Liver (tissue), 9 donors: ENCODE data around the gene ARHGEF26. TPM values are rescaled to one million over a fixed set of nuclear protein-coding genes. Genes with fewer than 3 reads are reported as not detected.

Experiments used
- DNase-seq: peaks from one replicate; pipeline ENCODE4 v3.0.0-alpha.2; 2017; ENCODE audit warnings: low spot score
- H3K27ac ChIP-seq, 2 donors: one replicate each; pipeline ENCODE4 v1.7.0; 2013; ENCODE audit warnings: inconsistent platforms in 2 of 2, low read length in 2 of 2, control low read depth in 1 of 2, low read depth in 1 of 2, mild to moderate bottlenecking in 1 of 2
- H3K27me3 ChIP-seq, 4 donors: one replicate each; pipeline versions ENCODE4 v1.6.1 to v1.7.0; 2013; ENCODE audit warnings: low read length in 3 of 4, inconsistent platforms in 1 of 4, mild to moderate bottlenecking in 1 of 4, moderate library complexity in 1 of 4; ENCODE audit not compliant: control insufficient read depth in 4 of 4, insufficient read depth in 4 of 4
- H3K36me3 ChIP-seq, 4 donors: one replicate each; pipeline versions ENCODE4 v1.6.1 to v1.7.0; 2013; ENCODE audit warnings: low read length in 3 of 4, mild to moderate bottlenecking in 3 of 4, low read depth in 1 of 4, moderate library complexity in 1 of 4; ENCODE audit not compliant: control insufficient read depth in 4 of 4, insufficient read depth in 3 of 4
- H3K4me1 ChIP-seq, 4 donors: one replicate each; pipeline versions ENCODE4 v1.6.1 to v1.7.0; 2013; ENCODE audit warnings: low read length in 3 of 4, mild to moderate bottlenecking in 3 of 4, moderate library complexity in 1 of 4; ENCODE audit not compliant: control insufficient read depth in 4 of 4, insufficient read depth in 4 of 4
- H3K4me3 ChIP-seq, 3 donors: one replicate each; pipeline versions ENCODE4 v1.6.1 to v1.7.0; 2013; ENCODE audit warnings: low read length in 3 of 3, control low read depth in 1 of 3, low read depth in 1 of 3, mild to moderate bottlenecking in 1 of 3
- H3K9ac ChIP-seq, 2 donors: one replicate each; pipeline ENCODE4 v1.7.0; 2013; ENCODE audit warnings: low read length in 2 of 2, mild to moderate bottlenecking in 2 of 2, moderate library complexity in 2 of 2, control low read depth in 1 of 2, low read depth in 1 of 2
- H3K9me3 ChIP-seq, 4 donors: one replicate each; pipeline versions ENCODE4 v1.6.1 to v1.7.0; 2013; ENCODE audit warnings: low read length in 3 of 4; ENCODE audit not compliant: control insufficient read depth in 4 of 4
- ATF3 ChIP-seq: IDR thresholded peaks from 2 replicates; pipeline ENCODE4 v1.6.1; 2016; ENCODE audit warnings: antibody characterized with exemption
- CTCF ChIP-seq: fragments of 150-350 bp; IDR thresholded peaks from 2 replicates; pipeline ENCODE4 v1.5.1; 2017; ENCODE audit warnings: improper control_type of control experiment, low read depth, low read length; ENCODE audit not compliant: missing input control
- EGR1 ChIP-seq, 2 donors: IDR thresholded peaks; 2 replicates each; pipeline ENCODE4 v1.6.1; 2016 to 2018; ENCODE audit warnings: antibody characterized with exemption in 2 of 2, low read depth in 2 of 2
- FOXA1 ChIP-seq: IDR thresholded peaks from 2 replicates; pipeline ENCODE4 v1.6.1; 2016; ENCODE audit warnings: antibody characterized with exemption
- FOXA2 ChIP-seq: IDR thresholded peaks from 2 replicates; pipeline ENCODE4 v1.6.1; 2016; ENCODE audit warnings: antibody characterized with exemption
- GABPA ChIP-seq, 2 donors: IDR thresholded peaks in 1 of 2; conservative IDR thresholded peaks in 1 of 2; 2 replicates each; pipeline ENCODE4 v1.6.1; 2016; ENCODE audit warnings: antibody characterized with exemption in 2 of 2, mild to moderate bottlenecking in 1 of 2, moderate library complexity in 1 of 2
- HNF4A ChIP-seq, 2 donors: conservative IDR thresholded peaks; 2 replicates each; pipeline ENCODE4 v1.6.1; 2016; ENCODE audit warnings: antibody characterized with exemption in 2 of 2, mild to moderate bottlenecking in 2 of 2
- HNF4G ChIP-seq: IDR thresholded peaks from 2 replicates; pipeline ENCODE4 v1.6.1; 2016; ENCODE audit warnings: antibody characterized with exemption
- JUND ChIP-seq, 2 donors: IDR thresholded peaks; 2 replicates each; pipeline ENCODE4 v1.6.1; 2016; ENCODE audit warnings: antibody characterized with exemption in 2 of 2
- MAX ChIP-seq: IDR thresholded peaks from 2 replicates; pipeline ENCODE4 v1.6.1; 2016; ENCODE audit warnings: antibody characterized with exemption
- NR2F2 ChIP-seq: IDR thresholded peaks from 2 replicates; pipeline ENCODE4 v1.6.1; 2016; ENCODE audit warnings: antibody characterized with exemption
- RAD21 ChIP-seq, 2 donors: IDR thresholded peaks; 2 replicates each; pipeline ENCODE4 v1.6.1; 2016; ENCODE audit warnings: antibody characterized with exemption in 2 of 2, mild to moderate bottlenecking in 2 of 2
- REST ChIP-seq: IDR thresholded peaks from 2 replicates; pipeline ENCODE4 v1.6.1; 2016; ENCODE audit warnings: antibody characterized with exemption, mild to moderate bottlenecking
- RXRA ChIP-seq, 2 donors: IDR thresholded peaks; 2 replicates each; pipeline ENCODE4 v1.6.1; 2017 to 2018; ENCODE audit warnings: antibody characterized with exemption in 2 of 2, mild to moderate bottlenecking in 1 of 2
- SP1 ChIP-seq: IDR thresholded peaks from 2 replicates; pipeline ENCODE4 v1.6.1; 2018; ENCODE audit warnings: antibody characterized with exemption, mild to moderate bottlenecking
- TAF1 ChIP-seq: conservative IDR thresholded peaks from 2 replicates; pipeline ENCODE4 v1.6.1; 2016; ENCODE audit warnings: antibody characterized with exemption, mild to moderate bottlenecking
- YY1 ChIP-seq: IDR thresholded peaks from 2 replicates; pipeline ENCODE4 v1.6.1; 2016; ENCODE audit warnings: antibody characterized with exemption, mild to moderate bottlenecking
- ZBTB33 ChIP-seq: IDR thresholded peaks from 2 replicates; pipeline ENCODE4 v1.6.1; 2016; ENCODE audit warnings: antibody characterized with exemption
- WGBS: extraction: QIAGEN DNeasy Blood & Tissue Kit; methylation state at CpG from one replicate; pipeline ENCODE4 v1.1.7; 2013; 5-methylcytosine and 5-hydroxymethylcytosine counted together
- polyA plus RNA-seq, 2 donors: library from polyadenylated mRNA; stranded (reverse) in 1 of 2; unstranded in 1 of 2; fragments of 200-250 nt in 1 of 2; fragments of >200 nt in 1 of 2; fragmentation: Nextera tagmentation in 1 of 2; extraction: Ambion mirVana in 1 of 2; gene quantifications; one replicate each; pipeline versions ENCODE4 v1.2.1 to v1.2.3, GENCODE V29; 2013 to 2015
- total RNA-seq, 2 donors: library from RNA; depleted of rRNA; stranded (reverse); fragments of >200 nt; gene quantifications; one replicate each; pipeline ENCODE4 v1.2.3, GENCODE V29; 2014
- donor health status: healthy.
- donor health status: healthy.
- donor health status: healthy.
- donor health status: healthy.
- donor health status: healthy.

The ARHGEF26 gene
- total and polyA plus RNA-seq, 4 donors, result 1.4 to 27.9 (median 18.7) TPM

- 87% methylated on average over 2 of the region's 2 CpGs for WGBS
- TF ChIP-seq FOXA2 (no peak), ZBTB33 (no peak), FOXA1 (no peak), HNF4G (no peak), HNF4A (conservative IDR thresholded peaks at IDR 0.05) (no peak), MAX (no peak), REST (no peak), ATF3 (no peak), RAD21 (IDR thresholded peaks at IDR 0.05) (no peak), JUND (IDR thresholded peaks at IDR 0.05) (no peak), NR2F2 (no peak), SP1 (no peak), EGR1 (IDR thresholded peaks at IDR 0.05; ENCODE audit: low read depth in 2 of 2) (no peak), RXRA (IDR thresholded peaks at IDR 0.05) (no peak), CTCF (no peak), YY1 (no peak), TAF1 (no peak), GABPA (IDR thresholded peaks at IDR 0.05 in 1 of 2, conservative IDR thresholded peaks at IDR 0.05 in 1 of 2) (no peak)
- Histone ChIP-seq H3K9ac (no peak overlapping the region), H3K4me1 (peaks cover 10 to 59% (median 41%) of the 10 kb centered on the region in 4 donors), H3K27ac (no peak overlapping the region), H3K36me3 (peaks cover 0 to 5% (median 1%) of the 10 kb centered on the region in 4 donors), H3K9me3 (no peaks in the 10 kb centered on the region), H3K27me3 (no peaks in the 10 kb centered on the region), H3K4me3 (no peak overlapping the region)
- DNase-seq, result no peak
These were observed 5.5 kb downstream of the ARHGEF26 start for GRCh38 chr3:154126651-154127050.
